Left forelimb (tissue), 1 donor: ENCODE data around the gene PEMT.
"Not testable (repeated sequence)": the region's sequence is repeated elsewhere in the genome, so short reads cannot be mapped to it uniquely, and the experiment has no call there.

Experiments
- DNase-seq: peaks from one replicate; pipeline ENCODE4 v3.0.0-alpha.2; 2018; ENCODE audit warnings: low spot score

PEMT gene, protein sequence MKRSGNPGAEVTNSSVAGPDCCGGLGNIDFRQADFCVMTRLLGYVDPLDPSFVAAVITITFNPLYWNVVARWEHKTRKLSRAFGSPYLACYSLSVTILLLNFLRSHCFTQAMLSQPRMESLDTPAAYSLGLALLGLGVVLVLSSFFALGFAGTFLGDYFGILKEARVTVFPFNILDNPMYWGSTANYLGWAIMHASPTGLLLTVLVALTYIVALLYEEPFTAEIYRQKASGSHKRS

DNA sequence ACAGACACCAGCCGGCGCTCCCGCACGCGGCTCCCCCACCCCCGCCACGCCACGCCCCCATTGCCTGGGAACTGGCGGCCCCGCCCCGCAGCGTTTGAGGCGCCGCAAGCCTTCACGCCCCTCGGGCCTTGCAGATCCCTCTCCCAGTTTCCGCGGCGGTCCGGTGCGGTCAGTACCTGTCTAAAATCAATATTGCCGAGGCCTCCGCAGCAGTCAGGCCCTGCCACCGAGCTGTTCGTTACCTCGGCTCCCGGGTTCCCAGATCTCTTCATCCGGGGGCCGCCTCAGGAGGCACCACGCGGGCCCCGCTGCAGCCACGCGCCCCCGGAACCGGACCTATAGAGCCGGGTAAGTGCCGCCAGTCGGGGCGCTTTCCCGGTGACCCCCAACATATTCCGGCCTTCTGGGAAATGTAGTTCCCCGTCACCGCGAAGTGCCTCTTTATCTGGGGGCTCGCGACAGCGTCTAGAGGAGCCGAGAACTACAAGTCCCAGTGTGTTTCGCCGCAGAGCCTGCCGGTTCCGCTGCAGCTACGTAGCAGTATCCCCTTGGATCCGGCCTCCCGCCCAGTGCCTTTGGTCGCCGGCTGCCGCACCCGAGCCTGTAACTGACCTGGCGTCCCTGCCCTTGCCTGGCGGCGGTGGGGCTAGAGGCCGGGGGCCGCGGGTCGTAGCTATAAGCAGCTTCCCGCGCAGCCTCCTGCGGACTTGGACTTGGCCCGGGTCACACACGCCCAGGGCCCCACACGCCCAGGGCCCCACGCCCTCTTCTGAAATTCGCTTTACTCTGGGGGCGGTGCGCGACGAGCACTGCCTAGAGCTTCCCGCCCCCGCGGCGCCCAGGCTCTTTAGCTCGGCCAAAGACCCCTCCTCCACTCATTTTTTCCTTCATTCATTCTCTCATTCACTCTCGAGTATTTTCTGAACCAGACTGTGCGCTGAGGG, at the start of gene PEMT:
Gene PEMT, minus strand, starts transcription at position 354 of the 944 bp plus-strand sequence. Its CDS starts 82 bp downstream, at position 272.
- DNase-seq, result peak; percentile 95

DNA sequence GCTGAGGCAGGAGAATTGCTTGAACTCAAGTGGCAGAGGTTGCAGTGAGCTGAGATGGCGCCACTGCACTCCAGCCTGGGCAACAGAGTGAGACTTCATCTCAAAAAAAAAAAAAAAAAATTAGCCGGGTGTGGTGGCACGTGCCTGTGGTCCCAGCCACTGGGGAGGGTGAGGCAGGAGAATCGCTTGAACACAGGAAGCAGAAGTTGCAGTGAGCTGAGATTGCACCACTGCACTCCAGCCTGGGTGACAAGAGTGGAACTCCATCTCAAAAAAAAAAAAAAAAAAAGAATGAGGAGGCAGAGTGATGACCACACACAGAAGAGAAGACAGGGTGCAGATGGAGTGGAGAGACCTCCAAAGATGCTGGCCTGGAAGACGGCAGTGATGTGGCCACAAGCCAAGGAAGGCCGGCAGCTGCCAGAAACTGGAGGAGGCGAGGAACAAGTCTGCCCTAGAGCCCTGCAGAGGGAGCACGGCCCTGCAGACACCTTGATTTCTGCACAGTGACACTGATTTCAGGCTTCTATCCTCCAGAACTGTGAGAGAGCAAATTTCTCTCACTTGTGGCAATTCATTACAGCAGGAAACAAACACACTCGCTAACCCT, 48.3 kb upstream of the PEMT start:
- not testable (repeated sequence) for DNase-seq

DNA sequence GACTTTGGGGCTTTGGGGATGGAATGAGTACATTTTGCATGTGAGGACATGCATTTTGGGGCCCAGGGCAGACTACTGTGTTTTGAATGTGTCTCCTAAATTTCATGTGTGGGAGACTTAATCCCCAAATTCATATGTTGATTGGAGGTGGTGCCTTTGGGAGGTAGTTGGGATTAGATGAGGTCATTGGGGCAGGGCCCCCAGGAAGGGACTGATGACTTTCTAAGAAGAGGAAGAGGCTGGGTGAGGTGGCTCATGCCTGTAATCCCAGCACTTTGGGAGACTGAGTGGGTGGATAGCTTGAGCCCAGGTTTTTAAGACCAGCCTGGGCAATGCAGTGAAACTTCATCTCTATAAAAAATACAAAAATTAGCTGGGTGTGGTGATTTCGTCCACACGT, 47.0 kb upstream of the PEMT start:
- DNase-seq, result no peak

DNA sequence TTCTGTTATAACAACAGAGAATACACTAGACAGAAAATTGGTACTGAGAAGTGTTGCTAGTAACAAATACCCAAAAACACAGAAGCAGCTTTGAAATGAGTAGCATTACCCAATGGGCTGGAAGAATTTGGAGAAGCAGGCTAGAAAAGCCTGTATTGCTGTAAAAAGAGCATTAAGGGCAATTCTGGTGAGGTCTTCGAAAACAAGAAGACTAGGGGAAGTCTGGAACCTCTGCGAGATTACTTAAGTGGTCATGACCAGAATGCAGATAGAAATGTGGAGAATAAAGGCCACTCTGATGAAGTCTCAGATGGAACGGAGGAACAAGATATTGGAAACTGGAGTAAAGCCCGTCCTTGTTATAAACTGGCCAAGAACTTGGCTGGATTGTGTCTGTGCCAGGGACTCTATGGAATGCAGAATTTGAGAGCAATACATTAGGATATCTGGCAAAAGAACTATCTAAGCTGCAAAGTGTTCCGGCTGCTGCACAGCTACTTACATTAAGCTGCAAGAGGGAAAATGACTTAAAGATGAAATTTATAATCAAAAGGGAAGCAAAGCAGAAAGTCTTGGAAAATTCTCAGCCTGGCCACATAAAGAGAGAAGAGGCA, 44.9 kb upstream of the PEMT start:
- no peak for DNase-seq

DNA sequence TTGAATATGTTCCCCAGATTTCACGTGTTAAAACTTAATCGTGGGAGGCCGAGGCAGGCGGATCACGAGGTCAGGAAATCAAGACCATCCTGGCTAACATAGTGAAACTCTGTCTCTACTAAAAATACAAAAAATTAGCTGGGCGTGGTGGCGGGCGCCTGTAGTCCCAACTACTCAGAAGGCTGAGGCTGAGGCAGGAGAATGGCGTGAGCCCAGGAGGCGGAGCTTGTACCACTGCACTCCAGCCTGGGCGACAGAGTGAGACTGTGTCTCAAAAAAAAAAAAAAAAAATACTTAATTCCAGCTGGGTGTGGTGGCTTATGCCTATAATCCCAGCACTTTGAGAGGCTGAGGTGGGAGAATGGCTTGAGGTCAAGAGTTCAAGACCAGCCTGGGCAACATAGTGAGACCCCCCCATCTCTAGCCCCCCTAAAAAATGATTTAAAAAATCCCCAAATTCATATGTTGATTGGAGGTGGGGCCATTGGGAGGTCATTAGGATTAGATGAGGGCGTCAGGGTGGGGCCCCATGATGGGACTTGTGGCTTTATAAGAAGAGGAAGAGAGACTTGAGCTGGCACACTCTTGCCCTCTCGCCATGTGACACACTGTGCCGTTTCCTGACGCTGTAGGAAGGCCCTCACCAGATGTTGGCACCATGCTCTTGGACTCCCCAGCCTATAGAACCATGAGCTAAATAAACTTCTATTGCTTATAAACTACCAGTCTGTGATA, 44.2 kb upstream of the PEMT start:
- not testable (repeated sequence) for DNase-seq

DNA sequence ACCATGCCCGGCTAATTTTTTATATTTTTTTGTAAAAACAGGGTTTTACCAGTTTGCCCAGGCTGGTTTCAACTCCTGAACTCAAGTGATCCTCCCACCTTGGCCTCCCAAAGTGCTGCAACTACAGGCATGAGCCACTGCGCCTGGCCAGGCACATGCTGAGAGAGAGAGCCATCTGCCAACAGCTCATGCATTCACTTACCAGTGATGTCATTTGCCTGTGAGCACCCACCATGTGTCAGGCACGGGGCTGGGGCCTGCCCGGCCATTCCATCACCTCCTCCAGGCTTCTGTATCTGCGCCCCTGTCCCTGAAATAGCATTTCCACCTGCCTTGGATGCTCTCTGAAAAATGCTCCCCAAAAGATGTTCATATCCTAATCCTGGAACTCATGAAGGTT, 43.6 kb upstream of the PEMT start:
- DNase-seq, result no peak

DNA sequence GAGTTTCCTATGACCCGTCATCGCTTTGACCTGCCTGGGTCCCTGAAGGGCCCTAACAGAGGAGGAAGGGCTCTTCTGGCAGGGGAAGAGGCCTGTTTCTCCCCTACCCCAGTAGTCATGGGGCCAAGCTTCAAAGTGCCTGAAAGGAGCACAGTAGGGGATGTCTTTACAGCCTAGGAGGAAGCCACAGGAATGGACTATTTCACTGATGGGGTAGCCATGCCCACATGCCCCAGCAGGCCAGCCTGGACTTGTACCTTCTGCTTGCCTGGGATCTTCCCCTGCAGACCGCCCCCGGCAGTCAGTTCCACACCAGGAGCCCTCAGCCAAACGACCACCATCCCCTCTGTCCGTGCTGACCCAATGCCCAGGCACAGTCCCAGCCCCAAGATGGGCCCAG, 41.8 kb upstream of the PEMT start:
- no peak for DNase-seq

DNA sequence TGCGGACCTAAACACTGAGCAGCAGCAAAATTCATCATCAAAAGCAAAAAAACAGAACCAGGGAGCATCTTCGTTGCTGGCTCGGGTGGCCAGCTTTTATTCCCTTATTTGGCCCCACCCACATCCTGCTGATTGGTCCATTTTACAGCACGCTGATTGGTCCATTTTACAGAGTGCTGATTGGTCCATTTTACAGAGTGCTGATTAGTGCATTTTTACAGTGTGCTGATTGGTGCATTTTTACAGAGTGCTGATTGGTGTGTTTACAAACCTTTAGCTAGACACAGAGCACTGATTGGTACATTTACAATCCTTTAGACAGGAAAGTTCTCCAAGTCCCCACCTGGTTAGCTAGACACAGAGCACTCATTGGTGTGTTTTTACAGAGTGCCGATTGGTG, 41.2 kb upstream of the PEMT start:
- DNase-seq, result not testable (repeated sequence)

DNA sequence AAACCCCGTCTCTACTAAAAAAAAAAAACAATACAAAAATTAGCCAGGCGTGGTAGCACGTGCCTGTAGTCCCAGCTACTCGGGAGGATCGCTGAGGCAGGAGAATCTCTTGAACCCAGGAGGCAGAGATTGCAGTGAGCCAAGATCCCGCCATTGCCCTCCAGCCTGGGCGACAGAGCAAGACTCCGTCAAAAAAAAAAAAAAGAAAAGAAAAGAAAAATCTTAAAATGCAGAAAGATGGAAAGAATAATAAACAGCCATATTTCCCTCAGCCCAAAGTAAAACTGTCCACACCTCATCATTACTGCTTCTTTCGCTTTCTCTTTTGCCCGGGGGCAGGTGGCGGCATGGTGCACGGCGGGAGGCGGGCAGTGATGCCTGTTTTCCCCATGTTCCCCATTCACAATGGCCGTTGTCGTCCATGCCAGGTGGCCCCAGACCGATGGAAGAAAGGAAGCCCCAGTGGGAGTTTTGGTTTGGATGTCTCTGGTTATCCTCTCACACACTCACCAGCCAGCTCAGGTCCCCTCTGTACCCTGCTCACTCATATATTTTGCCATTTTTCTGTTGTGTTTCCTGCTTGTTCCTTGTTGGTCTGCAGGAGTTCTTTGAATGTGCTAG, 37.0 kb upstream of the PEMT start:
- no peak for DNase-seq

DNA sequence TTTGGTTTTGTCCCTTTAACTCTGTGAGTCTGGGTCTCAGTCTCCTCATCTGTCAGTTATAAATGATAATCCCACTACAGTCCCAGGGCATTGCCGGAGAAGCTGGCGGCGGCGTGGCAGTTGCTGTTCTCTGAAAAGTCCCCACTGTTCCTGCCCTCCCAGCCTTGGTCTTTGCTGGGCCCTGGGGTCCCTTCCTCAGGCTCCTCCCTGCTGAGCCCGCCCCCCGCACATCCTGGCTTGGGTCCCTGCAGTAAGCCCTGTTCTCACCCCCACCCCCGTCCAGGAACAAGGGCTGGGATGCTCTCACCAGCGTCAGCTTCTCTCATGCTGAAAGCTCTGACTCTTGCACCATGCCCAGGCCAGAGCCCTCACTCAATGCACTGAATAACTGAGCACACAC, 35.3 kb upstream of the PEMT start:
- DNase-seq, result no peak

DNA sequence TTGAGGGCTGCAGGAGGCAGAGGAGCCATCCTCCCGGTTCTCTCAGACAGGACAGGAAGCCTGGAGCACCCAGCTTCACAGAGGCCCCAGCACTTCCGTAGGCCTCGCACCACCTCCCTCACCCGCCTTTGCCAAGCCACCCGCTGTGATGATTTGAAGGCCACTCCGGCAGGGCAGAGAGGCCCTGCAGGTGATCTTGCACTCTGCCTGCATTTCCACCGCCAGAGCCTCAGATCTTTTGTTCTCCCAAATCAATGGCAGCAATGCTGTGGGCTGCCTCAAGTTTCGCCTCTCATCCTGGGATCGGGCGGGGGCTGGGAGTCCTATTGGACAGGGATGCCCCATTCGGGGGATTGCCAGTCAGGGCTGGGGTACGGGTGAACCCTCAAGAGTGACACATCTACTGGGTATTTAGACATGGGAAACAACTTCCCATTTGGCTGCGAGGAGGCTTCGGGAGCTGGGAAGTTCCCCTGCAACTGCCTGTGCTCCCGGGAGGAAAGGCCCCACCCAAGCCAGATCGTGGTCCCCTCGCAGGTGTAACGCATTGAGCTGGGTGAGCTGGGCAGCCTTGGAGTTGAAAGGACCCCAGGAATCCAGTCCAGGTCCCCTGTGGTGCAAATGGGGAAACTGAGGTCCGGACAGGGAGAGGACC, 34.8 kb upstream of the PEMT start:
- DNase-seq, result no peak

DNA sequence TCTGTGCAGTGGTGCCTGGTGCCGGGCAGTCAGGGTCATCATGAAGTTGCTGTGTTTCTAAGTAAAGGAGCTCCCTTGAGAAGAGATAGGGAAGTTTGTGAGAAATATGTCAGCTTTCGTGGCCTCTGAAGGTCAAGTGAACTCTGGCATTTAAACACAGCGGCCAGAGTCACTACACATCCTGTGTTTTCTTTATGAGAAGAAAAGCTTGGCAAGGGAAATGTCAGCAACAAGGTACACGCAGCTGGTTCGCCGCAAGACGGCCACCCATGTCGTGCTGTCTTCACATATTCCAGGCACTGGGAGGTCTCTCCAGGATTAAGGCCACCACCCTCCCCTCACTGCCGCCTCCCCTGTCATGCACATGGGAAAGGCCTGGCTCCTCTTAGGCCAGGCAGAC, 33.2 kb upstream of the PEMT start:
- no peak for DNase-seq

DNA sequence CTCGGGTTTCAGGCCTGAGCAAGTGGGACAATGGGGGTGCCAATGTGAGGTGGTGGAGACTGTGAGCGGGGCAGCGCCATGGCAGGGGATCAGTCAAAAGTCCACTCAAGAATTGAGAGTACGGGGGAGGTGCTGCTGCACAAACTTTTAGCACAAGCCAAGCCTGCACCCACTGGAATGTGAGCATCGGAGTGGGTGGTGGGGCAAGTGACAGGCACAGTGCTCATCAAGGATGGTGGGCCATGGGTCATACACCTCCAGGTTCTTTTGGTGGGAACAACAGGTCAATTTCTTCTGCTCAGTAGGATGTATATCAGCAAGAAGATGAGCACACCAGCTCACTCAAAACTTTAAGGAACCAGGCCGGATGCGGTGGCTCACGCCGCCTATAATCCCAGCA, 32.4 kb upstream of the PEMT start:
- no peak for DNase-seq

DNA sequence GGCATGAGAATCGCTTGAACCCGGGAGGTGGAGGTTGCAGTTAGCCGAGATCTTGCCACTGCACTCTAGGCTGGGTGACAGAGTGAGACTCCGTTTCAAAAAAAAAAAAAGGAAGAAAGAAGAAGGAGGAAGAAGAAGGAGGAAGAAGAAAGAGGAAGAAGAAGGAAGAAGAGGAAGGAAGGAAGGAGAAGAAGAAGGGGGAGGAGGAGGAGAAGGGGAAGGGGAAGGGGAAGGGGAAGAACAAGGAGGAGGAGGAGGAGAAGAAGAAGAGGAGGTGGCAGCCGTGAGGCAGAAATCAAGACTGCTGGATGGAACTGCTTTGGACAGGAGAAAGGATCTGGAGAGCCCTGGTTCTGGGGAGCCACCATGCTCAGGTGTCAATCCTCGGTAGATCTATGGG, 29.7 kb upstream of the PEMT start:
- no peak for DNase-seq

DNA sequence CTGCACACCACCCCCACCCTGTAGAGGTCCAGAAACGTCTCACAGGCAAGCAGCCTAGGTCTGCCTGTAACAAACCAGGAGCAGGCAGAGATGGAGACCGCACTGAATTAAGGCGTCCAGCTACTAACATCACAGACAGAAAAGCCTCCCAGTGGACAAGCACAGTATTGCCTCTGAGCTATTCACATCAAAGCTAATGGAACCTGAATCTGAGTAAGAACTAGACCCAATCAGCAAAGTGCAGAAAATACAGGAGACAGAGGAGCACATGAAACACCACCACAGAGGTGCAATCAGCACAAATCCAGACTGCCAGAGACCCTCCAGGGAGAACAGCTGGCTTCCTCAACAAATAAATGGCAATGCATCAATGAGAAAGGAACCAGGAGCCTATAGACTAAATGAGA, 22.2 kb upstream of the PEMT start:
- no peak for DNase-seq

DNA sequence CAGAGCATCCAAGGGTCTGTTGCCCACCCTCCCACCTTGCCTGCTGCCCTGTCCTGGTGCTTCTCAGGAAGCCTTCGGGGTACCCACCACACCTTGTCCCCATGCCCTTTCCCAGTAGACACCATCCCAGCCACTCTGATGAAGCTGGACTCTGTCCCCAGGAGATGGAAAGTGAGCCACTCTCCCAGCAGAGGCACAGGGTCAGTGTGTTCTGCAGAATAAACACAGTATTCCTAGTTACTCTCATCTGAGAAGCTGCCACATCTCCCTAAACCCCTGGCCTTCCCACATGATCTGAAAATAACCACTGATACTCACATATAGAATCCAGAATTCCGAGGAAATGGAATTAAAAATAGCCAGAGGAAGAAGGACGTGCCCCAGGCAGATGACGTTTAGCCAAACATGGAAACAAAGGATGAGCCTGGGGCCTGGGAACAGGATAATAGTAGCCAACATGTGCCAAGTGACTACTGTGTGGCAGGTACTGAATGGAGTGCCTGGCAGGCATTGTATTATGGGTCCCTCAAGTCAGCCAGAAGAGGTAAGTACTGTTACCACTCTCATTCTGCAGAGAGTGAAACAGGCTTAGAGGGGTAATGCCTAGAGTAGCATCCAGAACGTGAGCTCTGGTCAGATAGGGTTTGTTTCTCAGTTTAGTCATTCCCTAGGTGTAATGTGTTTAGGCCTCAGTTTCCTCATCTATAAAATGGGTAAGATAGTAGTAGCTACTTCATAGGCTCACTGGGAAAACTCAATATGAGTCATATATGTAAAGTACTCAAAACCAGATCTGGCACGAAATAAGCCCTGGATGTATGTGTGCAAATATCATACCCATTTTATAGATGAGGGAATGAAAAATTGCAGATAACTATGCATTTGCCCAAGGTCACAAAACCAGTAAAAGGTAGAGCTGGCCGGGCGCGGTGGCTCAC, 20.8 kb upstream of the PEMT start:
- no peak for DNase-seq

DNA sequence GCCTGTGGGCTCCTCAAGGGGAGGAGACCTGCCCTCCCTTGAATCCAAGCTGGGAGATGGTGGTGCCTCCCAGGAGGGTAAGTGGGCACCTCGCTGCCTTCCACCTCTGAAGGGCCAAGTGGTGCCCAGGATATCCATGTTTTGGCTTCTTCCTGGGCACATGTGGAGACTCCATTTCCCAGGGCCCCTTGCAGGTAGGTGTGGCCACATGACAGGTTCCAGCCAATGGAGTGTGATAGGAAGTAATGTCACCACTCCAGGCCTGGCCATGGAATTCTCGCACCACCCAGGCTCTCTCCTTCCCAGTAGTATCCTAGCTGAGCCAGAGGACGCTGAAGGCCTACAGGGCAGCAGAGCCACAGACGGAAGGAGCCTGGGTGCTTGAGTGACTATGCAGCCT, 17.6 kb upstream of the PEMT start:
- DNase-seq, result no peak

DNA sequence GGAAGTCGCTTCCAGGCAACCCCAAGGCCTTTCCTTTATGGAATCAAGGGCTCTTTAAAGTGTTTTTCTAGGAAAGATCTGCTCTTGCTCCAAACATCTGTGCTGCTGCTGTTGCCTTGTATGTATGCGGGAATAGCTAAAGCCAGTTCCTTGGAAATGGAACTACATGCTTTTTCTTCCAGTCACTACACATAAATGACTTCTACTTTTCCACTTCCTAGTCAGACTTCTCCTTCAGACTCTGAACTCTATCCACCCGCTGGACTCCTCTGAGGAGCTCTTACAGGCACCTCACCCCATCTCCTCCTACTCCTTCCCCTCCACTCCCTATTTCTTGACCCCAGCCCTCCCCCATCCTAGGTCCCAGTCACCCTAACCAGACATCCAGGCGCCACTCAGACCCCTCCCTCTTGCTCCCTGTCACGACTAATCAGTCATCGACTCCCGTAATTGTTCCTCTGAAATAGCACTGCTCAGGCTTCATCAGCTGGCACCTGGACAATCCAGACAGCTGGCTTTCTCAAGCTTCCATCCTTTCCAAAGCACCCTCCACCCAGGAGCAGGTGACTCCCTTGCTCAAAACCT, 15.0 kb upstream of the PEMT start:
- DNase-seq, result no peak

DNA sequence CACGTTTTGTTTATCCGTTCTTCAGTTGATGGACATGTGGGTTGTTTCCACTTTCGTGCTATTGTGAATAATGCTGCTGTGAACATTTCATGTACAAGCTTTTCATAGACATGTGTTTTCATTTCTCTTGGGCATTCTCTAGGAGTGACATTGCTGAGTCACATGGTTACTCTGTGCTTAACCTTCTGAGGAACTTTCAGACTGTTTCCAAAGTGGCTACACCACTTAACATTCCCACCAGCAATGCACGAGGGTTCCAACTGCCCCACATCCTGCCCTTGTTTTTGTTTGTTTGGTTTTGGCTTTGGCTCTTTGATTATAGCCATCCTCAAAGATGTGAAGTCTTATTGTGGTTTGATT, 14.2 kb upstream of the PEMT start:
- no peak for DNase-seq
